HG02884 (cell line): Measurements from ENCODE around the gene TBC1D9B.
"Not testable (repeated sequence)": the region's sequence is repeated elsewhere in the genome, so short reads cannot be mapped to it uniquely, and the experiment has no call there.

Experiments
- ATAC-seq: cut with Tn5 transposase; IDR thresholded peaks from one replicate; pipeline ENCODE4 v1.9.1; 2021; ENCODE audit warnings: mild to moderate bottlenecking, moderate library complexity; ENCODE audit not compliant: unreplicated experiment

Gene TBC1D9B

GRCh38 chr5:179886190-179886911 is 21.3 kb downstream of the TBC1D9B start:
- ATAC-seq = no peak

GRCh38 chr5:179885491-179886090 is 22.1 kb downstream of the TBC1D9B start:
- ATAC-seq = no peak

GRCh38 chr5:179883163-179883562 is 24.5 kb downstream of the TBC1D9B start:
- ATAC-seq = no peak

- ATAC-seq = no peak
These were observed 25.4 kb downstream of the TBC1D9B start for GRCh38 chr5:179882338-179882737.

GRCh38 chr5:179880848-179881590 is 26.7 kb downstream of the TBC1D9B start:
- no peak for ATAC-seq

GRCh38 chr5:179880066-179880650 is 27.5 kb downstream of the TBC1D9B start:
- no peak for ATAC-seq

- ATAC-seq = no peak
These were observed 28.0 kb downstream of the TBC1D9B start for GRCh38 chr5:179879690-179880010.

GRCh38 chr5:179879003-179879689 is 28.6 kb downstream of the TBC1D9B start:
- no peak for ATAC-seq

- ATAC-seq = no peak
These were observed 29.3 kb downstream of the TBC1D9B start for GRCh38 chr5:179878222-179879002.

GRCh38 chr5:179876610-179876952 is 31.1 kb downstream of the TBC1D9B start:
- ATAC-seq = no peak

GRCh38 chr5:179875741-179876609 is 31.7 kb downstream of the TBC1D9B start:
- no peak for ATAC-seq

GRCh38 chr5:179874536-179875292 is 33.0 kb downstream of the TBC1D9B start:
- no peak for ATAC-seq

GRCh38 chr5:179874136-179874535 is 33.6 kb downstream of the TBC1D9B start:
- no peak for ATAC-seq

- ATAC-seq = no peak
These were observed 34.0 kb downstream of the TBC1D9B start for GRCh38 chr5:179873588-179874110.

- no peak for ATAC-seq
These were observed 34.7 kb downstream of the TBC1D9B start for GRCh38 chr5:179872828-179873575.

GRCh38 chr5:179872055-179872827 is 35.5 kb downstream of the TBC1D9B start:
- ATAC-seq = no peak

- ATAC-seq = not testable (repeated sequence)
These were observed 36.2 kb downstream of the TBC1D9B start for GRCh38 chr5:179871533-179871932.
